Liver (tissue), 9 donors: ENCODE measurements around the gene ZSWIM8. TPM values are rescaled to one million over a fixed set of nuclear protein-coding genes. Genes with fewer than 3 reads are reported as not detected.

Experiments
- DNase-seq: peaks from one replicate; pipeline ENCODE4 v3.0.0-alpha.2; 2017; ENCODE audit warnings: low spot score
- H3K27ac ChIP-seq, 2 donors: one replicate each; pipeline ENCODE4 v1.7.0; 2013; ENCODE audit warnings: inconsistent platforms in 2 of 2, low read length in 2 of 2, control low read depth in 1 of 2, low read depth in 1 of 2, mild to moderate bottlenecking in 1 of 2
- H3K27me3 ChIP-seq, 4 donors: one replicate each; pipeline versions ENCODE4 v1.6.1 to v1.7.0; 2013; ENCODE audit warnings: low read length in 3 of 4, inconsistent platforms in 1 of 4, mild to moderate bottlenecking in 1 of 4, moderate library complexity in 1 of 4; ENCODE audit not compliant: control insufficient read depth in 4 of 4, insufficient read depth in 4 of 4
- H3K36me3 ChIP-seq, 4 donors: one replicate each; pipeline versions ENCODE4 v1.6.1 to v1.7.0; 2013; ENCODE audit warnings: low read length in 3 of 4, mild to moderate bottlenecking in 3 of 4, low read depth in 1 of 4, moderate library complexity in 1 of 4; ENCODE audit not compliant: control insufficient read depth in 4 of 4, insufficient read depth in 3 of 4
- H3K4me1 ChIP-seq, 4 donors: one replicate each; pipeline versions ENCODE4 v1.6.1 to v1.7.0; 2013; ENCODE audit warnings: low read length in 3 of 4, mild to moderate bottlenecking in 3 of 4, moderate library complexity in 1 of 4; ENCODE audit not compliant: control insufficient read depth in 4 of 4, insufficient read depth in 4 of 4
- H3K4me3 ChIP-seq, 3 donors: one replicate each; pipeline versions ENCODE4 v1.6.1 to v1.7.0; 2013; ENCODE audit warnings: low read length in 3 of 3, control low read depth in 1 of 3, low read depth in 1 of 3, mild to moderate bottlenecking in 1 of 3
- H3K9ac ChIP-seq, 2 donors: one replicate each; pipeline ENCODE4 v1.7.0; 2013; ENCODE audit warnings: low read length in 2 of 2, mild to moderate bottlenecking in 2 of 2, moderate library complexity in 2 of 2, control low read depth in 1 of 2, low read depth in 1 of 2
- H3K9me3 ChIP-seq, 4 donors: one replicate each; pipeline versions ENCODE4 v1.6.1 to v1.7.0; 2013; ENCODE audit warnings: low read length in 3 of 4; ENCODE audit not compliant: control insufficient read depth in 4 of 4
- EGR1 ChIP-seq, 2 donors: IDR thresholded peaks; 2 replicates each; pipeline ENCODE4 v1.6.1; 2016 to 2018; ENCODE audit warnings: antibody characterized with exemption in 2 of 2, low read depth in 2 of 2
- FOXA1 ChIP-seq: IDR thresholded peaks from 2 replicates; pipeline ENCODE4 v1.6.1; 2016; ENCODE audit warnings: antibody characterized with exemption
- FOXA2 ChIP-seq: IDR thresholded peaks from 2 replicates; pipeline ENCODE4 v1.6.1; 2016; ENCODE audit warnings: antibody characterized with exemption
- GABPA ChIP-seq, 2 donors: IDR thresholded peaks in 1 of 2; conservative IDR thresholded peaks in 1 of 2; 2 replicates each; pipeline ENCODE4 v1.6.1; 2016; ENCODE audit warnings: antibody characterized with exemption in 2 of 2, mild to moderate bottlenecking in 1 of 2, moderate library complexity in 1 of 2
- HNF4A ChIP-seq, 2 donors: conservative IDR thresholded peaks; 2 replicates each; pipeline ENCODE4 v1.6.1; 2016; ENCODE audit warnings: antibody characterized with exemption in 2 of 2, mild to moderate bottlenecking in 2 of 2
- HNF4G ChIP-seq: IDR thresholded peaks from 2 replicates; pipeline ENCODE4 v1.6.1; 2016; ENCODE audit warnings: antibody characterized with exemption
- JUND ChIP-seq, 2 donors: IDR thresholded peaks; 2 replicates each; pipeline ENCODE4 v1.6.1; 2016; ENCODE audit warnings: antibody characterized with exemption in 2 of 2
- MAX ChIP-seq: IDR thresholded peaks from 2 replicates; pipeline ENCODE4 v1.6.1; 2016; ENCODE audit warnings: antibody characterized with exemption
- NR2F2 ChIP-seq: IDR thresholded peaks from 2 replicates; pipeline ENCODE4 v1.6.1; 2016; ENCODE audit warnings: antibody characterized with exemption
- RAD21 ChIP-seq, 2 donors: IDR thresholded peaks; 2 replicates each; pipeline ENCODE4 v1.6.1; 2016; ENCODE audit warnings: antibody characterized with exemption in 2 of 2, mild to moderate bottlenecking in 2 of 2
- RXRA ChIP-seq, 2 donors: IDR thresholded peaks; 2 replicates each; pipeline ENCODE4 v1.6.1; 2017 to 2018; ENCODE audit warnings: antibody characterized with exemption in 2 of 2, mild to moderate bottlenecking in 1 of 2
- SP1 ChIP-seq: IDR thresholded peaks from 2 replicates; pipeline ENCODE4 v1.6.1; 2018; ENCODE audit warnings: antibody characterized with exemption, mild to moderate bottlenecking
- TAF1 ChIP-seq: conservative IDR thresholded peaks from 2 replicates; pipeline ENCODE4 v1.6.1; 2016; ENCODE audit warnings: antibody characterized with exemption, mild to moderate bottlenecking
- YY1 ChIP-seq: IDR thresholded peaks from 2 replicates; pipeline ENCODE4 v1.6.1; 2016; ENCODE audit warnings: antibody characterized with exemption, mild to moderate bottlenecking
- ZBTB33 ChIP-seq: IDR thresholded peaks from 2 replicates; pipeline ENCODE4 v1.6.1; 2016; ENCODE audit warnings: antibody characterized with exemption
- WGBS: extraction: QIAGEN DNeasy Blood & Tissue Kit; methylation state at CpG from one replicate; pipeline ENCODE4 v1.1.7; 2013; 5-methylcytosine and 5-hydroxymethylcytosine counted together
- polyA plus RNA-seq, 2 donors: library from polyadenylated mRNA; stranded (reverse) in 1 of 2; unstranded in 1 of 2; fragments of 200-250 nt in 1 of 2; fragments of >200 nt in 1 of 2; fragmentation: Nextera tagmentation in 1 of 2; extraction: Ambion mirVana in 1 of 2; gene quantifications; one replicate each; pipeline versions ENCODE4 v1.2.1 to v1.2.3, GENCODE V29; 2013 to 2015
- total RNA-seq, 2 donors: library from RNA; depleted of rRNA; stranded (reverse); fragments of >200 nt; gene quantifications; one replicate each; pipeline ENCODE4 v1.2.3, GENCODE V29; 2014
- TF ChIP-seq, protein P1 (sequence below): IDR thresholded peaks from 2 replicates; pipeline ENCODE4 v1.6.1; 2016; ENCODE audit warnings: antibody characterized with exemption
- TF ChIP-seq, protein P2 (sequence below): IDR thresholded peaks from 2 replicates; pipeline ENCODE4 v1.6.1; 2016; ENCODE audit warnings: antibody characterized with exemption, mild to moderate bottlenecking
- TF ChIP-seq, protein P3 (sequence below): fragments of 150-350 bp; IDR thresholded peaks from 2 replicates; pipeline ENCODE4 v1.5.1; 2017; ENCODE audit warnings: improper control_type of control experiment, low read depth, low read length; ENCODE audit not compliant: missing input control
- donor health status: healthy.
- donor health status: healthy.
- donor health status: healthy.
- donor health status: healthy.
- donor health status: healthy.

ZSWIM8 gene
- total and polyA plus RNA-seq, 4 donors = 33.3 to 66.2 (median 44.4) TPM

DNA sequence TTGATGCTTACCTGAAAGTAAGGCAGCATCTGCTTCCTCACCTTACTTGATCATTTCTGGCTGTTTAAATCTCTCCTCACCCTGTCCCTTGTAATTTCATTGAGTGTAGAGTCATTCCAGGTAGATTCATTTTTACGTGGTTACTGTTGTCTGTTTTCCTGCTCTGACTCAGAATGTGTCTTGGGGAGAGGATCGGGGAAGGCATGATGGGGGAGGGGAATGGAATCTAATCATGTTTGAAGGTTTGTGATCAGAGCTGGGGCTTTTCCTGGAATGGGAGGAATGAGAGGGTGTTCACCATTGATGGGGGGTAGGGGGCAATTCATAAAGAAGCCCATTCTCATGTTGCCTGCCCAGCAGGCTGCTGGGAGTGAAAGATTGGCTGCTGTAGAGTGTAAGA lies 22.5 kb upstream of the ZSWIM8 start:
- H3K4me1 ChIP-seq = no peaks in the 10 kb centered on the region
- H3K4me3 ChIP-seq = no peak overlapping the region
- H3K27ac ChIP-seq = no peak overlapping the region
- H3K27me3 ChIP-seq = no peaks in the 10 kb centered on the region
- H3K36me3 ChIP-seq = peaks cover 30 to 88% (median 71%) of the 10 kb centered on the region in 4 donors
- no peak overlapping the region for H3K9ac ChIP-seq
- no peaks in the 10 kb centered on the region for H3K9me3 ChIP-seq
- DNase-seq = no peak
- TF ChIP-seq TAF1 (no peak), RXRA (IDR thresholded peaks at IDR 0.05) (no peak), JUND (IDR thresholded peaks at IDR 0.05) (no peak), FOXA1 (no peak), FOXA2 (no peak), NR2F2 (no peak)
- TF ChIP-seq, protein P1, sequence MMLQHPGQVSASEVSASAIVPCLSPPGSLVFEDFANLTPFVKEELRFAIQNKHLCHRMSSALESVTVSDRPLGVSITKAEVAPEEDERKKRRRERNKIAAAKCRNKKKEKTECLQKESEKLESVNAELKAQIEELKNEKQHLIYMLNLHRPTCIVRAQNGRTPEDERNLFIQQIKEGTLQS = no peak
- TF ChIP-seq, protein P2, sequence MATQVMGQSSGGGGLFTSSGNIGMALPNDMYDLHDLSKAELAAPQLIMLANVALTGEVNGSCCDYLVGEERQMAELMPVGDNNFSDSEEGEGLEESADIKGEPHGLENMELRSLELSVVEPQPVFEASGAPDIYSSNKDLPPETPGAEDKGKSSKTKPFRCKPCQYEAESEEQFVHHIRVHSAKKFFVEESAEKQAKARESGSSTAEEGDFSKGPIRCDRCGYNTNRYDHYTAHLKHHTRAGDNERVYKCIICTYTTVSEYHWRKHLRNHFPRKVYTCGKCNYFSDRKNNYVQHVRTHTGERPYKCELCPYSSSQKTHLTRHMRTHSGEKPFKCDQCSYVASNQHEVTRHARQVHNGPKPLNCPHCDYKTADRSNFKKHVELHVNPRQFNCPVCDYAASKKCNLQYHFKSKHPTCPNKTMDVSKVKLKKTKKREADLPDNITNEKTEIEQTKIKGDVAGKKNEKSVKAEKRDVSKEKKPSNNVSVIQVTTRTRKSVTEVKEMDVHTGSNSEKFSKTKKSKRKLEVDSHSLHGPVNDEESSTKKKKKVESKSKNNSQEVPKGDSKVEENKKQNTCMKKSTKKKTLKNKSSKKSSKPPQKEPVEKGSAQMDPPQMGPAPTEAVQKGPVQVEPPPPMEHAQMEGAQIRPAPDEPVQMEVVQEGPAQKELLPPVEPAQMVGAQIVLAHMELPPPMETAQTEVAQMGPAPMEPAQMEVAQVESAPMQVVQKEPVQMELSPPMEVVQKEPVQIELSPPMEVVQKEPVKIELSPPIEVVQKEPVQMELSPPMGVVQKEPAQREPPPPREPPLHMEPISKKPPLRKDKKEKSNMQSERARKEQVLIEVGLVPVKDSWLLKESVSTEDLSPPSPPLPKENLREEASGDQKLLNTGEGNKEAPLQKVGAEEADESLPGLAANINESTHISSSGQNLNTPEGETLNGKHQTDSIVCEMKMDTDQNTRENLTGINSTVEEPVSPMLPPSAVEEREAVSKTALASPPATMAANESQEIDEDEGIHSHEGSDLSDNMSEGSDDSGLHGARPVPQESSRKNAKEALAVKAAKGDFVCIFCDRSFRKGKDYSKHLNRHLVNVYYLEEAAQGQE = no peak
- 84% methylated on average over 2 of the region's 2 CpGs for WGBS

DNA sequence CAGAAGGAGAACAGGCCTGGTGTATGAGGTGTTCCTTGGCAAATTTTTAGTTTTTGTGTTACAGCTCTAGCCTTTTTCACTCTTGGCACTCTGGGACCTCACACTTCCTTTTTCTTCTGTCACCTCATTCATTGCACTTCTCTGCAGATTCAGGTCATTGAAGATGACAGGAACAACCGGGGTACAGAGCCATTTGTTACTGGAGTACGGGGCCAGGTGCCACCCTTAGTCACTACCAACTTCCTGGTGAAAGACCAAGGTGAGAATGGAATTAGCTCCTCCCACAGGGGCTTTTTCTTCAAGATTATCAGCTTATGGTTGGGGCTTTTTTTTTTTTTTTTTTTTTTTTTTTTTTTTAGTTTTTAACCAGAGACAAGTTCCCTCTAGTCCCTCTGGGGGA lies 22.1 kb upstream of the ZSWIM8 start:
- DNase-seq = no peak
- no peaks in the 10 kb centered on the region for H3K4me1 ChIP-seq
- no peak overlapping the region for H3K9ac ChIP-seq
- no peak overlapping the region for H3K4me3 ChIP-seq
- H3K36me3 ChIP-seq = peaks cover 30 to 92% (median 72%) of the 10 kb centered on the region in 4 donors
- no peak overlapping the region for H3K27ac ChIP-seq
- 89% methylated on average over 2 of the region's 2 CpGs for WGBS
- no peaks in the 10 kb centered on the region for H3K27me3 ChIP-seq
- H3K9me3 ChIP-seq = no peaks in the 10 kb centered on the region
- TF ChIP-seq RAD21 (IDR thresholded peaks at IDR 0.05) (no peak), ZBTB33 (no peak), MAX (no peak), JUND (IDR thresholded peaks at IDR 0.05) (no peak), EGR1 (IDR thresholded peaks at IDR 0.05; ENCODE audit: low read depth in 2 of 2) (no peak), TAF1 (no peak), SP1 (no peak), YY1 (no peak), NR2F2 (no peak), HNF4A (conservative IDR thresholded peaks at IDR 0.05) (no peak), FOXA2 (no peak), HNF4G (no peak), RXRA (IDR thresholded peaks at IDR 0.05) (no peak), FOXA1 (no peak), GABPA (IDR thresholded peaks at IDR 0.05 in 1 of 2, conservative IDR thresholded peaks at IDR 0.05 in 1 of 2) (no peak)
- TF ChIP-seq, protein P2 = no peak
- TF ChIP-seq, protein P3, sequence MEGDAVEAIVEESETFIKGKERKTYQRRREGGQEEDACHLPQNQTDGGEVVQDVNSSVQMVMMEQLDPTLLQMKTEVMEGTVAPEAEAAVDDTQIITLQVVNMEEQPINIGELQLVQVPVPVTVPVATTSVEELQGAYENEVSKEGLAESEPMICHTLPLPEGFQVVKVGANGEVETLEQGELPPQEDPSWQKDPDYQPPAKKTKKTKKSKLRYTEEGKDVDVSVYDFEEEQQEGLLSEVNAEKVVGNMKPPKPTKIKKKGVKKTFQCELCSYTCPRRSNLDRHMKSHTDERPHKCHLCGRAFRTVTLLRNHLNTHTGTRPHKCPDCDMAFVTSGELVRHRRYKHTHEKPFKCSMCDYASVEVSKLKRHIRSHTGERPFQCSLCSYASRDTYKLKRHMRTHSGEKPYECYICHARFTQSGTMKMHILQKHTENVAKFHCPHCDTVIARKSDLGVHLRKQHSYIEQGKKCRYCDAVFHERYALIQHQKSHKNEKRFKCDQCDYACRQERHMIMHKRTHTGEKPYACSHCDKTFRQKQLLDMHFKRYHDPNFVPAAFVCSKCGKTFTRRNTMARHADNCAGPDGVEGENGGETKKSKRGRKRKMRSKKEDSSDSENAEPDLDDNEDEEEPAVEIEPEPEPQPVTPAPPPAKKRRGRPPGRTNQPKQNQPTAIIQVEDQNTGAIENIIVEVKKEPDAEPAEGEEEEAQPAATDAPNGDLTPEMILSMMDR = no peak
- TF ChIP-seq, protein P1 = no peak
